GM18870 (cell line): ENCODE results near the gene CCDC73.
"Not testable (repeated sequence)": the region's sequence is repeated elsewhere in the genome, so short reads cannot be mapped to it uniquely, and the experiment has no call there.

Experiments
- ATAC-seq: cut with Tn5 transposase; IDR thresholded peaks from one replicate; pipeline ENCODE4 v1.9.1; 2021; ENCODE audit warnings: moderate library complexity; ENCODE audit not compliant: unreplicated experiment

The CCDC73 gene

GRCh38 chr11:32597921-32598320 lies 196.5 kb downstream of the CCDC73 start:
- no peak for ATAC-seq

- not testable (repeated sequence) for ATAC-seq
Measured at GRCh38 chr11:32596114-32596513, 198.3 kb downstream of the CCDC73 start.

- ATAC-seq = no peak
Measured at GRCh38 chr11:32594272-32594671, 200.2 kb downstream of the CCDC73 start.

- ATAC-seq = no peak
Measured at GRCh38 chr11:32586576-32587190, 207.8 kb downstream of the CCDC73 start.

GRCh38 chr11:32584921-32585320 lies 209.5 kb downstream of the CCDC73 start:
- ATAC-seq = no peak

- ATAC-seq = peak; percentile 92
Measured at GRCh38 chr11:32583459-32584271, 210.8 kb downstream of the CCDC73 start, which contains the start of gene EIF3M. Gene EIF3M, plus strand, starts transcription at chr11:32583831. Its CDS starts 57 bp downstream, at chr11:32583888.

- no peak for ATAC-seq
Measured at GRCh38 chr11:32581556-32581955, 212.9 kb downstream of the CCDC73 start.

- ATAC-seq = no peak
Measured at GRCh38 chr11:32580967-32581366, 213.5 kb downstream of the CCDC73 start.

GRCh38 chr11:32576456-32576855 lies 218.0 kb downstream of the CCDC73 start:
- no peak for ATAC-seq

GRCh38 chr11:32575070-32575469 lies 219.4 kb downstream of the CCDC73 start:
- ATAC-seq = no peak

- ATAC-seq = no peak
Measured at GRCh38 chr11:32574421-32574820, 220.0 kb downstream of the CCDC73 start.

- no peak for ATAC-seq
Measured at GRCh38 chr11:32573228-32573627, 221.2 kb downstream of the CCDC73 start.

- ATAC-seq = no peak
Measured at GRCh38 chr11:32571039-32571438, 223.4 kb downstream of the CCDC73 start.

GRCh38 chr11:32569313-32569881 lies 225.1 kb downstream of the CCDC73 start:
- ATAC-seq = no peak

GRCh38 chr11:32567154-32567553 lies 227.3 kb downstream of the CCDC73 start:
- no peak for ATAC-seq

GRCh38 chr11:32566517-32566916 lies 227.9 kb downstream of the CCDC73 start:
- ATAC-seq = no peak

- no peak for ATAC-seq
Measured at GRCh38 chr11:32563600-32563959, 230.9 kb downstream of the CCDC73 start.

- ATAC-seq = no peak
Measured at GRCh38 chr11:32562839-32563599, 231.4 kb downstream of the CCDC73 start.

GRCh38 chr11:32561835-32562234 lies 232.6 kb downstream of the CCDC73 start:
- no peak for ATAC-seq

- ATAC-seq = no peak
Measured at GRCh38 chr11:32555895-32556294, 238.6 kb downstream of the CCDC73 start.

- no peak for ATAC-seq
Measured at GRCh38 chr11:32555091-32555490, 239.4 kb downstream of the CCDC73 start.
